HepG2 (cell line): Measurements from ENCODE around the gene HES1.

ENCODE experiments used
- ARNT ChIP-seq: fragments of 450-650 bp; IDR thresholded peaks from 2 replicates; pipeline ENCODE4 v1.6.1; 2017
- CCAR2 ChIP-seq: fragments of 200-400 bp; formaldehyde crosslinking; optimal IDR thresholded peaks from 2 replicates; pipeline ENCODE3; 2018; ENCODE audit warnings: low read depth, mild to moderate bottlenecking, low read length, moderate library complexity

DNA sequence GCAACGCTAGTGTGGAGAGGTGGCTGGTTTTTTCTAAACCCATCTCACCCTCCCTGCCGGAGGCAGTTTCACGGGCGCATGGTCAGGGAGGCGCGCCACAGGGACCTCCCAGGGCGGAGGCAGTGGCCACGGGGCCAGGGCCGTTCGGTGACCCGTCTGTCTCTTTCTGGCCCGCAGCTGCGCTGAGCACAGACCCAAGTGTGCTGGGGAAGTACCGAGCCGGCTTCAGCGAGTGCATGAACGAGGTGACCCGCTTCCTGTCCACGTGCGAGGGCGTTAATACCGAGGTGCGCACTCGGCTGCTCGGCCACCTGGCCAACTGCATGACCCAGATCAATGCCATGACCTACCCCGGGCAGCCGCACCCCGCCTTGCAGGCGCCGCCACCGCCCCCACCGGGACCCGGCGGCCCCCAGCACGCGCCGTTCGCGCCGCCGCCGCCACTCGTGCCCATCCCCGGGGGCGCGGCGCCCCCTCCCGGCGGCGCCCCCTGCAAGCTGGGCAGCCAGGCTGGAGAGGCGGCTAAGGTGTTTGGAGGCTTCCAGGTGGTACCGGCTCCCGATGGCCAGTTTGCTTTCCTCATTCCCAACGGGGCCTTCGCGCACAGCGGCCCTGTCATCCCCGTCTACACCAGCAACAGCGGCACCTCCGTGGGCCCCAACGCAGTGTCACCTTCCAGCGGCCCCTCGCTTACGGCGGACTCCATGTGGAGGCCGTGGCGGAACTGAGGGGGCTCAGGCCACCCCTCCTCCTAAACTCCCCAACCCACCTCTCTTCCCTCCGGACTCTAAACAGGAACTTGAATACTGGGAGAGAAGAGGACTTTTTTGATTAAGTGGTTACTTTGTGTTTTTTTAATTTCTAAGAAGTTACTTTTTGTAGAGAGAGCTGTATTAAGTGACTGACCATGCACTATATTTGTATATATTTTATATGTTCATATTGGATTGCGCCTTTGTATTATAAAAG lies 1.8 kb downstream of the HES1 start:
- no peak for TF ChIP-seq ARNT
- no peak for TF ChIP-seq CCAR2
